GM21360 (cell line): ENCODE measurements around the gene CACNB2.

Source experiments
- ATAC-seq: cut with Tn5 transposase; IDR thresholded peaks from one replicate; pipeline ENCODE4 v1.9.1; 2021; ENCODE audit warnings: mild to moderate bottlenecking, moderate library complexity; ENCODE audit not compliant: unreplicated experiment

The CACNB2 gene

GRCh38 chr10:18328941-18329340, 188.7 kb downstream of the CACNB2 start:
- no peak for ATAC-seq

- ATAC-seq: no peak
Observed at GRCh38 chr10:18332048-18332447, 191.8 kb downstream of the CACNB2 start.

GRCh38 chr10:18332484-18332883, 192.3 kb downstream of the CACNB2 start:
- ATAC-seq: no peak

- no peak for ATAC-seq
Observed at GRCh38 chr10:18333621-18334020, 193.4 kb downstream of the CACNB2 start.

- no peak for ATAC-seq
Observed at GRCh38 chr10:18334116-18334867, 194.1 kb downstream of the CACNB2 start.

GRCh38 chr10:18340496-18341051, 200.3 kb downstream of the CACNB2 start:
- no peak for ATAC-seq

- no peak for ATAC-seq
Observed at GRCh38 chr10:18341055-18341454, 200.8 kb downstream of the CACNB2 start.

GRCh38 chr10:18343573-18343972, 203.3 kb downstream of the CACNB2 start:
- no peak for ATAC-seq

- no peak for ATAC-seq
Observed at GRCh38 chr10:18345308-18345707, 205.1 kb downstream of the CACNB2 start.

- no peak for ATAC-seq
Observed at GRCh38 chr10:18350340-18350739, 210.1 kb downstream of the CACNB2 start.

- no peak for ATAC-seq
Observed at GRCh38 chr10:18351421-18351820, 211.2 kb downstream of the CACNB2 start.

- ATAC-seq: no peak
Observed at GRCh38 chr10:18352175-18352574, 212.0 kb downstream of the CACNB2 start.

GRCh38 chr10:18359812-18360211, 219.6 kb downstream of the CACNB2 start:
- ATAC-seq: no peak

- ATAC-seq: no peak
Observed at GRCh38 chr10:18362892-18363291, 222.7 kb downstream of the CACNB2 start.

- ATAC-seq: no peak
Observed at GRCh38 chr10:18364987-18365775, 225.0 kb downstream of the CACNB2 start.

- ATAC-seq: no peak
Observed at GRCh38 chr10:18367840-18368239, 227.6 kb downstream of the CACNB2 start.

- no peak for ATAC-seq
Observed at GRCh38 chr10:18368273-18368672, 228.0 kb downstream of the CACNB2 start.

GRCh38 chr10:18368682-18369081, 228.5 kb downstream of the CACNB2 start:
- no peak for ATAC-seq

- ATAC-seq: no peak
Observed at GRCh38 chr10:18369859-18370473, 229.7 kb downstream of the CACNB2 start.

GRCh38 chr10:18376650-18377049, 236.4 kb downstream of the CACNB2 start:
- ATAC-seq: no peak

GRCh38 chr10:18377898-18378297, 237.7 kb downstream of the CACNB2 start:
- no peak for ATAC-seq
